GM12874 (cell line): ENCODE measurements around the gene POLH.

Experiments used
- CTCF ChIP-seq: IDR thresholded peaks from 2 replicates; pipeline ENCODE4 v1.5.1; 2011; ENCODE audit warnings: low read depth, mild to moderate bottlenecking, control low read depth, low read length, moderate library complexity; ENCODE audit not compliant: insufficient read depth

The POLH gene

GRCh38 chr6:43629505-43630300, 53.7 kb downstream of the POLH start:
- TF ChIP-seq CTCF = no peak

- TF ChIP-seq CTCF = no peak
These were observed 55.1 kb downstream of the POLH start for GRCh38 chr6:43630980-43631619.

- no peak for TF ChIP-seq CTCF
These were observed 58.8 kb downstream of the POLH start for GRCh38 chr6:43634702-43635303.

- no peak for TF ChIP-seq CTCF
These were observed 59.7 kb downstream of the POLH start, which contains the start of gene MAD2L1BP for GRCh38 chr6:43635387-43636307. TSS of gene MAD2L1BP (plus strand) at chr6:43635840. CDS start at chr6:43635876, 36 bp downstream.

GRCh38 chr6:43636308-43636659, 60.3 kb downstream of the POLH start:
- TF ChIP-seq CTCF = no peak

GRCh38 chr6:43639984-43640800, 64.2 kb downstream of the POLH start:
- no peak for TF ChIP-seq CTCF
